ENCODE results near the gene MARCO. TPM values are rescaled to one million over a fixed set of nuclear protein-coding genes. Genes with fewer than 3 reads are reported as not detected.

Gene MARCO
- total and polyA plus RNA-seq, 2 donors = 0.42 to 21.7 TPM

- DNase-seq (ENCODE audit: extremely low spot score) = no peak
- Histone ChIP-seq H3K36me3 (ENCODE audit: insufficient read depth) (no peaks in the 10 kb centered on the region), H3K27ac (ENCODE audit: low read depth) (no peak overlapping the region), H3K4me1 (ENCODE audit: insufficient read depth) (no peaks in the 10 kb centered on the region), H3K4me3 (ENCODE audit: low read depth, low read length) (no peak overlapping the region)
- WGBS = 66% methylated on average over 4 of the region's 4 CpGs
Observed at GRCh38 chr2:118973542-118973951, 31.6 kb downstream of the MARCO start.

- 70% methylated on average over 13 of the region's 13 CpGs for WGBS
- no peak for DNase-seq (ENCODE audit: extremely low spot score)
- Histone ChIP-seq H3K27ac (ENCODE audit: low read depth) (no peak overlapping the region), H3K4me1 (ENCODE audit: insufficient read depth) (no peaks in the 10 kb centered on the region), H3K4me3 (ENCODE audit: low read depth, low read length) (no peak overlapping the region), H3K36me3 (ENCODE audit: insufficient read depth) (no peaks in the 10 kb centered on the region)
Observed at GRCh38 chr2:118974103-118974993, 32.4 kb downstream of the MARCO start.

- WGBS = 38% methylated on average over 5 of the region's 5 CpGs
- no peak overlapping the region for H3K4me3 ChIP-seq (ENCODE audit: low read depth, low read length)
- H3K4me1 ChIP-seq (ENCODE audit: insufficient read depth) = no peaks in the 10 kb centered on the region
- no peak for DNase-seq (ENCODE audit: extremely low spot score)
- H3K27ac ChIP-seq (ENCODE audit: low read depth) = no peak overlapping the region
- no peaks in the 10 kb centered on the region for H3K36me3 ChIP-seq (ENCODE audit: insufficient read depth)
Observed at GRCh38 chr2:118975133-118975532, 33.1 kb downstream of the MARCO start.

GRCh38 chr2:118978064-118978463, 36.1 kb downstream of the MARCO start:
- Histone ChIP-seq H3K4me3 (ENCODE audit: low read depth, low read length) (no peak overlapping the region), H3K36me3 (ENCODE audit: insufficient read depth) (no peaks in the 10 kb centered on the region), H3K4me1 (ENCODE audit: insufficient read depth) (no peaks in the 10 kb centered on the region), H3K27ac (ENCODE audit: low read depth) (no peak overlapping the region)
- DNase-seq (ENCODE audit: extremely low spot score) = no peak
- WGBS = 77% methylated on average over 2 of the region's 2 CpGs

GRCh38 chr2:118979152-118979861, 37.3 kb downstream of the MARCO start:
- no peaks in the 10 kb centered on the region for H3K36me3 ChIP-seq (ENCODE audit: insufficient read depth)
- H3K4me3 ChIP-seq (ENCODE audit: low read depth, low read length) = no peak overlapping the region
- 81% methylated on average over 5 of the region's 5 CpGs for WGBS
- DNase-seq (ENCODE audit: extremely low spot score) = no peak
- no peak overlapping the region for H3K27ac ChIP-seq (ENCODE audit: low read depth)
- no peaks in the 10 kb centered on the region for H3K4me1 ChIP-seq (ENCODE audit: insufficient read depth)

GRCh38 chr2:118980022-118980421, 38.0 kb downstream of the MARCO start:
- H3K27ac ChIP-seq (ENCODE audit: low read depth) = no peak overlapping the region
- H3K4me3 ChIP-seq (ENCODE audit: low read depth, low read length) = no peak overlapping the region
- 68% methylated on average over 4 of the region's 4 CpGs for WGBS
- no peak for DNase-seq (ENCODE audit: extremely low spot score)
- no peaks in the 10 kb centered on the region for H3K36me3 ChIP-seq (ENCODE audit: insufficient read depth)
- H3K4me1 ChIP-seq (ENCODE audit: insufficient read depth) = no peaks in the 10 kb centered on the region

GRCh38 chr2:118980573-118980972, 38.6 kb downstream of the MARCO start:
- 68% methylated on average over 2 of the region's 2 CpGs for WGBS
- Histone ChIP-seq H3K36me3 (ENCODE audit: insufficient read depth) (no peaks in the 10 kb centered on the region), H3K4me1 (ENCODE audit: insufficient read depth) (no peaks in the 10 kb centered on the region), H3K27ac (ENCODE audit: low read depth) (no peak overlapping the region), H3K4me3 (ENCODE audit: low read depth, low read length) (no peak overlapping the region)
- DNase-seq (ENCODE audit: extremely low spot score) = no peak

GRCh38 chr2:118981632-118982031, 39.6 kb downstream of the MARCO start:
- no peaks in the 10 kb centered on the region for H3K36me3 ChIP-seq (ENCODE audit: insufficient read depth)
- no peak for DNase-seq (ENCODE audit: extremely low spot score)
- H3K4me3 ChIP-seq (ENCODE audit: low read depth, low read length) = no peak overlapping the region
- 69% methylated on average over 2 of the region's 2 CpGs for WGBS
- H3K27ac ChIP-seq (ENCODE audit: low read depth) = no peak overlapping the region
- no peaks in the 10 kb centered on the region for H3K4me1 ChIP-seq (ENCODE audit: insufficient read depth)

GRCh38 chr2:118982039-118982438, 40.0 kb downstream of the MARCO start:
- Histone ChIP-seq H3K4me1 (ENCODE audit: insufficient read depth) (no peaks in the 10 kb centered on the region), H3K27ac (ENCODE audit: low read depth) (no peak overlapping the region), H3K36me3 (ENCODE audit: insufficient read depth) (no peaks in the 10 kb centered on the region), H3K4me3 (ENCODE audit: low read depth, low read length) (no peak overlapping the region)
- WGBS = 77% methylated on average over 3 of the region's 3 CpGs
- DNase-seq (ENCODE audit: extremely low spot score) = no peak

- no peaks in the 10 kb centered on the region for H3K36me3 ChIP-seq (ENCODE audit: insufficient read depth)
- no peaks in the 10 kb centered on the region for H3K4me1 ChIP-seq (ENCODE audit: insufficient read depth)
- H3K27ac ChIP-seq (ENCODE audit: low read depth) = no peak overlapping the region
- H3K4me3 ChIP-seq (ENCODE audit: low read depth, low read length) = no peak overlapping the region
- WGBS = 69% methylated on average over 6 of the region's 6 CpGs
- no peak for DNase-seq (ENCODE audit: extremely low spot score)
Observed at GRCh38 chr2:118983133-118983532, 41.1 kb downstream of the MARCO start.

- Histone ChIP-seq H3K4me3 (ENCODE audit: low read depth, low read length) (no peak overlapping the region), H3K27ac (ENCODE audit: low read depth) (no peak overlapping the region), H3K36me3 (ENCODE audit: insufficient read depth) (no peaks in the 10 kb centered on the region), H3K4me1 (ENCODE audit: insufficient read depth) (no peaks in the 10 kb centered on the region)
- WGBS = 75% methylated on average over 1 of the region's 1 CpG
- no peak for DNase-seq (ENCODE audit: extremely low spot score)
Observed at GRCh38 chr2:118983915-118984314, 41.9 kb downstream of the MARCO start.

GRCh38 chr2:118986738-118987137, 44.7 kb downstream of the MARCO start:
- Histone ChIP-seq H3K4me1 (ENCODE audit: insufficient read depth) (no peaks in the 10 kb centered on the region), H3K36me3 (ENCODE audit: insufficient read depth) (no peaks in the 10 kb centered on the region), H3K4me3 (ENCODE audit: low read depth, low read length) (no peak overlapping the region), H3K27ac (ENCODE audit: low read depth) (no peak overlapping the region)
- 8% methylated on average over 2 of the region's 2 CpGs for WGBS
- DNase-seq (ENCODE audit: extremely low spot score) = no peak

- no peaks in the 10 kb centered on the region for H3K36me3 ChIP-seq (ENCODE audit: insufficient read depth)
- H3K4me1 ChIP-seq (ENCODE audit: insufficient read depth) = no peaks in the 10 kb centered on the region
- no peak overlapping the region for H3K4me3 ChIP-seq (ENCODE audit: low read depth, low read length)
- no peak overlapping the region for H3K27ac ChIP-seq (ENCODE audit: low read depth)
- no peak for DNase-seq (ENCODE audit: extremely low spot score)
- 82% methylated on average over 2 of the region's 2 CpGs for WGBS
Observed at GRCh38 chr2:118987886-118988285, 45.9 kb downstream of the MARCO start.

- no peak overlapping the region for H3K27ac ChIP-seq (ENCODE audit: low read depth)
- DNase-seq (ENCODE audit: extremely low spot score) = no peak
- no peaks in the 10 kb centered on the region for H3K36me3 ChIP-seq (ENCODE audit: insufficient read depth)
- H3K4me3 ChIP-seq (ENCODE audit: low read depth, low read length) = no peak overlapping the region
- 94% methylated on average over 5 of the region's 5 CpGs for WGBS
- no peaks in the 10 kb centered on the region for H3K4me1 ChIP-seq (ENCODE audit: insufficient read depth)
Observed at GRCh38 chr2:118988706-118989105, 46.7 kb downstream of the MARCO start.
